NCI-H2196 treated with DMSO at 0.1 percent for 48 hours (cell line): ENCODE data around the gene GEMIN8.

Experiments used
- DNase-seq: peaks from one replicate; lab custom pipeline; 2025; ENCODE audit not compliant: unreplicated experiment; lab: John Stamatoyannopoulos, UW

GEMIN8 gene, protein sequence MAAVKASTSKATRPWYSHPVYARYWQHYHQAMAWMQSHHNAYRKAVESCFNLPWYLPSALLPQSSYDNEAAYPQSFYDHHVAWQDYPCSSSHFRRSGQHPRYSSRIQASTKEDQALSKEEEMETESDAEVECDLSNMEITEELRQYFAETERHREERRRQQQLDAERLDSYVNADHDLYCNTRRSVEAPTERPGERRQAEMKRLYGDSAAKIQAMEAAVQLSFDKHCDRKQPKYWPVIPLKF

GRCh38 chrX:14029425-14030173, at the start of gene GEMIN8:
TSS of gene GEMIN8 (minus strand) at chrX:14029892. CDS start at chrX:14021478, 8,414 bp downstream.
- peak; percentile 49 for DNase-seq

DNA sequence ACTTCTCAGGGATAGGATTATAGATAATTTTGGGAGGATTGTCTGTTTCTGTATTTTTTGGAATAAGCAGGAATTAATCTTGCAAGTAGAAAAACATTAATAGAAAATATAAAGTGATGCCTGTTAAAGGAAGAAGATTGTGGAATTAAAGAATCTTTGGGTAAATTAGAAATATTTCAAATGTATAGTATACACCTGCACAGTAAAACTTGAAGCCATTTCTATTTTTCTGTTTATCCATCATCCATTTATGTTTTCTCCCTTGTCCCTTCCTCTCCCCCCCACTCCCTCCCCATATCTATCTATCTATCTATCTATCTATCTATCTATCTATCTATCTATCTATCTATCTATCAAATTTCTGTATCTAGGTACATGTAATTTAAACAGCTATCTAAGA, 46.9 kb upstream of the GEMIN8 start:
- no peak for DNase-seq

DNA sequence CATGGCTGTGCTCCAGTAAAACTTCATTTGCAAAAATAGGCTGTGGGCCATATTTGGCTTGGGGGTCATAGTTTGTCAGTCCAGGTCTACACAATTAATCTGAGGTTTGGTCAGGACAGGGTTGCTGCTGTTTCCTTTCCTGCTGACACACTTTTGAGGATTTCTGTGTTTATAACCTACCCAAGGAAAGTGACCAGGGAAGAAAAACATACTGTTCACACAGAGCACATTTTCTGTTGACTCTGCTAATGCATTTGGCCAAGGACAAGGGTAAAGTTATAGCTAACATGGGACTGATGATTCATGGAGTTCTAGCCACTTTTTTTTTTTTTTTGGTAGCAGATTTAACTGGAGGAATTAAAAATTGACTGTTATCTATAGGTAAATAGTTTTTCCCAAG, 43.9 kb upstream of the GEMIN8 start:
- no peak for DNase-seq

DNA sequence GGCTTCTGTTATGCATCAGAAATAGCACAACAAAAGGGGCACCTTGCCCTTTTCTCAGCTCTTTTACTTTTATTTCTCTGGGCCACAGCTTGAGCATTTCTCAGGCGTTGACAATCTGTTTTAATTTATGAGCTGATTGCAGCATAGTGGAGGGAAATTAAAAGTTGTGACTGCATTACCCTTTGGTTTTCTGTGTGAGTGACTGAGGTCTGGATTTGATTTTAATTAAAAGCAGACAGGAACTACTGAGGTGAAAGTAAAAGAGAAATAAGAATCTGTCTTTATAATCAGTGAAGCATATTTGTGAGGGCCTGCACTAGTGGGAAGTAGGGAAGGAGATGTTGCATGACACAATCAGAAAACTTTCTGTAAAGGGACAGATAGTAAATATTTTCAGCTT, 43.4 kb upstream of the GEMIN8 start:
- DNase-seq, result no peak

DNA sequence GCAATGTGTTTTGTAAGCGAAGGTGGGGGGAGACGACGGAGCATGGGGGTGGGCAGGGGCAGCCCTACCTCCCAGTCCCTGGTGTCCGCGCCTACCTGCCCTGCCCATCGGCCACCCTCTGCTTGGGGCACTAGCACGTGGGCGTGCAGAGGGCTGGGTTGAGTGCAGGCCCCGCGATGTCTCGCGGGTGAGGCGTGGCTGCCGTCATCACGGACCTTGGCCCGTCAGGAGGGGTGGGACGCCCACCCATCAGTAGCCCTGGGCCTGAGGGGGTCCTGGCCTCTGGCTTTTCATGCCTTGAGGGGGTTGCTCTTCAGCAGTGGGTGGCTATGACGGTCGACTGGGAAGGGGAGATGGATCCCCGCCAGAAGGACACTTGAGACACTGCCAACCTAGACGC, 36.1 kb upstream of the GEMIN8 start:
- DNase-seq, result no peak

GRCh38 chrX:14064626-14065432, 35.1 kb upstream of the GEMIN8 start:
- no peak for DNase-seq

DNA sequence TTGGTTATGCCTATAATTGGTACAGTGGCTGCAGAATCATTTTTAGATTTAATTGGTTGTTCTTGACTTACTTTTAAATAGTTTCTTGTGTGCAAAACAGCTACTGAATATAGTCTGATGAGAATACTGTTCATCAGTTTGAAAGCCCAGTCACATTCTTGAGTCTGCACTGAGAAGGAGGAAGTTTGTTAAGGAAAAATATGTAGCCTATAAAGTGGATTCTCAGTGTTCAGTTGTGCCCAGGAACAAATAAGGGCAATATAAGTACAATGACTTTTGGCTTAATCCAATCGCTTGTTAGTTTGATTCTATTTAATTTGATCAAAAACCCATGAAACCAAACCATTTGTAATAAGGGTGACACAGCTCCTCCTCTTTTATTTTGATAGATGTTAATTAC, 32.8 kb upstream of the GEMIN8 start:
- DNase-seq, result no peak

GRCh38 chrX:14056206-14056605, 26.5 kb upstream of the GEMIN8 start:
- DNase-seq, result no peak

DNA sequence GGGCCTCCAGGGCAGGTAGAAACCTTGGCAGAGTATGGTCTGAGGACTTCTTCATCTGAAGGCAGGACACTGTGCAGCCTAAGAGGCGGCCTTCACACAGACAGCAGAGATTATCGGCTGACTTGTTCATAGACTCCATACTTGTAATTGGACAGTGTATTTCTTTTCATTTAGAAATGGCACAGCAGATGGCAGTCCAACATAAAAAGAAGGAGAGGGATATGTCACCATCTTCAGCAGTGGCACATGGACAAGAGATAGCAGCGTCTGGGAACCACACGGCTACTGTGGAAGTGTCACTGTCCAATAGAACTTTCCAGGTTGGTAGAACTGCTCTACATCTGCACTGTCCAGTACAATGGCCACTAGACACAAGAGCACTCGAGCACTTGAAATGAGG, 21.7 kb upstream of the GEMIN8 start:
- DNase-seq, result no peak

DNA sequence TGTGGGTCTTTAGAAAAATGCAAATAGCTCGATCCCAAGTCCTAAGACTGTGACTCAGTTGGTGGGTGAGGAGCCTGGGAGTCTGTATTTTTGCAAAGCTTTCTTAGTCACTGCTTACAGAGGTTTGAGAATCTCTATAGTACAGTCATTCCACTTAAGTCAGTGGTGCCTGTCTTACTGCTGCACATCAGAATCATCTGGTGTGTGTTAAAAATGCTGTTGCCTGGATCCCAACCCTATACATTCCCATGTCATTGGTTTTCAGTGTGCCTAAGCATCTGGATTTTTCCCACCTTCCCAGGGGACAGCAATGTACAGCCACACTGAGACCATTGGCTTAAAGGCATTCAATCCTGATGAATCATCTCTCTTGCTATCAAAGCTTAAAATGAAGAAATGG, 21.0 kb upstream of the GEMIN8 start:
- DNase-seq, result no peak

DNA sequence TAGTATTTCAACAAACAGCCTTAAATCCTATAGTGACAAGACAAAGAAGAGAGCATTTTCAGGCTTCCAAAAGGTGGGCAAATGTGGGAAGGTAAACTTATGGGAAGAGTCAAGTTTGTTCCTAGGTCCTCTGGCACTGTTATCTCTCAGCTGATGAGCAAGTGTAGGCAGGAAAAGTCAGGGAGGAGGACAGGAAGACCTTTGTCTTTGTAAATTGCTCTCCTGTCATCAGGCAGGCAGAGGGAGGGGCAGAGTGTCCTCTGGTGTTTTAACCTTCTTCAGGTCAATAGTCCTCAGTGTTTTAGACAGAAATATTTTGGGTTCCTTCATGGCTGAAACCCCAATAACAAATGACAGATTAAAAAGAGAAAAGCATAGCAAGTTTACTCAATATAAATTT, 13.5 kb upstream of the GEMIN8 start:
- DNase-seq, result no peak

GRCh38 chrX:14039344-14039743, 9.7 kb upstream of the GEMIN8 start:
- no peak for DNase-seq

- no peak for DNase-seq
These were observed 8.8 kb upstream of the GEMIN8 start for GRCh38 chrX:14038375-14039085.

- peak; percentile 0 for DNase-seq
These were observed 2.7 kb upstream of the GEMIN8 start for GRCh38 chrX:14032406-14032805.

DNA sequence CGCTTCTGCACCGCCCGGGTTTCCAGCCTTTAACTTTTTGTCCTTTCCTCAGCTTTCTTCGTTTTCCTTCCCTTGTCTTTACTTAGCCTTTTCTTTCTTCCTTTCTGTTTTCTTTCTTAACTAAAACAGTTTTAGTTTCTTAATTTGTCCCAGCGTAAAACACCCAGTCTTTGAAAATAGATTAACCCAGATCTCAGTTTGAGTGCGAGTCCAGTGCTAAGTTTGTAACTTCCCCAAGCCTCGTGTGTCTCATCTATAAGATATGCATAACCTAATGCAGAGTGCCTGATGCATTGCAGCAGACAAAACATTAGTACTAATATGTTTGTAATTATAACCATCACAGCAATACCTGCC, 460 bp upstream of the GEMIN8 start:
- DNase-seq, result no peak

GRCh38 chrX:14029039-14029424, 660 bp downstream of the GEMIN8 start:
- no peak for DNase-seq

GRCh38 chrX:14028473-14028872, 1.2 kb downstream of the GEMIN8 start:
- DNase-seq, result no peak

- no peak for DNase-seq
These were observed 2.1 kb downstream of the GEMIN8 start for GRCh38 chrX:14027511-14028019.

DNA sequence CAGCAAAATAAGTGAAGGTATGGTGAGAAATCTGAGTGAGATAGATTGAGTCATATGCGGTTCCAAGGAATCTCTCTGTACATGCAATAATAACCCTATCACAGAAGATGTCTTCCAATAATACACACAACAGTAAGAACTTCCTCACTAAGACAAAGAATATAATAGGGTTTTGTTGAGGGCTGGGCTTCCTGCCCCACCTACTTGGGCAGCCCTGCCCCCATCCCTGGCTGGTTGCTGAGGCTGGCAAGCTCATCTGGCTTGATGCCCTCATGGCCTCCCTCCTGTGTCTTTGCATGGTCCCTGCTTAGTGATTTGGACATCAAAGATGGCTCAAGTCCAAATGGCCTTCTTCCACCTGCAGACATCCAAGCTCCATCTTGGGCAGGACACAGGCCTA, 2.7 kb downstream of the GEMIN8 start:
- peak; percentile 16 for DNase-seq

- DNase-seq, result no peak
These were observed 3.6 kb downstream of the GEMIN8 start for GRCh38 chrX:14026121-14026520.

GRCh38 chrX:14022019-14022418, 7.7 kb downstream of the GEMIN8 start:
- no peak for DNase-seq
